ENCODE measurements around the gene ASTL.
"Not testable (repeated sequence)": the region's sequence is repeated elsewhere in the genome, so short reads cannot be mapped to it uniquely, and the experiment has no call there.

ASTL gene

GRCh38 chr2:96146153-96146880, 8.0 kb upstream of the ASTL start:
- DNase-seq (ENCODE audit: low read depth in 2 of 2) = peak; percentile 81 to 88

GRCh38 chr2:96145848-96146152, 7.5 kb upstream of the ASTL start:
- DNase-seq (ENCODE audit: low read depth in 2 of 2) = peak in 1 of 2 experiments; percentile 34

- peak; percentile 91 to 92 for DNase-seq (ENCODE audit: low read depth in 2 of 2)
Observed at GRCh38 chr2:96145036-96145847, 6.9 kb upstream of the ASTL start, which contains the start of gene DUSP2. Gene DUSP2, minus strand, starts transcription at chr2:96145440. Its CDS starts 86 bp downstream, at chr2:96145354.

- DNase-seq (ENCODE audit: low read depth in 2 of 2) = peak in 1 of 2 experiments; percentile 48
Observed at GRCh38 chr2:96144481-96145035, 6.3 kb upstream of the ASTL start.

GRCh38 chr2:96143848-96144480, 5.7 kb upstream of the ASTL start:
- DNase-seq (ENCODE audit: low read depth in 2 of 2) = peak in 1 of 2 experiments; percentile 36

- peak in 1 of 2 experiments; percentile 34 for DNase-seq (ENCODE audit: low read depth in 2 of 2)
Observed at GRCh38 chr2:96143231-96143847, 5.0 kb upstream of the ASTL start.

- peak in 1 of 2 experiments; percentile 81 for DNase-seq (ENCODE audit: low read depth in 2 of 2)
Observed at GRCh38 chr2:96142217-96143113, 4.2 kb upstream of the ASTL start.

GRCh38 chr2:96141624-96141967, 3.3 kb upstream of the ASTL start:
- DNase-seq (ENCODE audit: low read depth in 2 of 2) = not testable (repeated sequence)

- no peak for DNase-seq (ENCODE audit: low read depth in 2 of 2)
Observed at GRCh38 chr2:96140941-96141623, 2.8 kb upstream of the ASTL start.

GRCh38 chr2:96139181-96139758, 968 bp upstream of the ASTL start:
- DNase-seq (ENCODE audit: low read depth in 2 of 2) = no peak

- DNase-seq (ENCODE audit: low read depth in 2 of 2) = no peak
Observed at GRCh38 chr2:96137321-96138178, 752 bp downstream of the ASTL start.

GRCh38 chr2:96136129-96136720, 2.1 kb downstream of the ASTL start:
- no peak for DNase-seq (ENCODE audit: low read depth in 2 of 2)

- no peak for DNase-seq (ENCODE audit: low read depth in 2 of 2)
Observed at GRCh38 chr2:96135621-96136020, 2.7 kb downstream of the ASTL start.

GRCh38 chr2:96135171-96135570, 3.1 kb downstream of the ASTL start:
- no peak for DNase-seq (ENCODE audit: low read depth in 2 of 2)

GRCh38 chr2:96134421-96134820, 3.9 kb downstream of the ASTL start:
- DNase-seq (ENCODE audit: low read depth in 2 of 2) = no peak

- no peak for DNase-seq (ENCODE audit: low read depth in 2 of 2)
Observed at GRCh38 chr2:96131813-96132745, 6.2 kb downstream of the ASTL start.

- DNase-seq (ENCODE audit: low read depth in 2 of 2) = peak in 1 of 2 experiments; percentile 25
Observed at GRCh38 chr2:96131152-96131812, 7.0 kb downstream of the ASTL start.
